ENCODE results near the gene CD8B. TPM values are rescaled to one million over a fixed set of nuclear protein-coding genes. Genes with fewer than 3 reads are reported as not detected.
A peak's percentile ranks its signal among the peaks of the same experiment; 100 is the strongest.

CD8B gene
- total and polyA plus RNA-seq, 2 of the 8 experiments (the other 6 are each of a cell fraction or from before 2014, with no cell fraction given), result 0.35 to 0.63 TPM

DNA sequence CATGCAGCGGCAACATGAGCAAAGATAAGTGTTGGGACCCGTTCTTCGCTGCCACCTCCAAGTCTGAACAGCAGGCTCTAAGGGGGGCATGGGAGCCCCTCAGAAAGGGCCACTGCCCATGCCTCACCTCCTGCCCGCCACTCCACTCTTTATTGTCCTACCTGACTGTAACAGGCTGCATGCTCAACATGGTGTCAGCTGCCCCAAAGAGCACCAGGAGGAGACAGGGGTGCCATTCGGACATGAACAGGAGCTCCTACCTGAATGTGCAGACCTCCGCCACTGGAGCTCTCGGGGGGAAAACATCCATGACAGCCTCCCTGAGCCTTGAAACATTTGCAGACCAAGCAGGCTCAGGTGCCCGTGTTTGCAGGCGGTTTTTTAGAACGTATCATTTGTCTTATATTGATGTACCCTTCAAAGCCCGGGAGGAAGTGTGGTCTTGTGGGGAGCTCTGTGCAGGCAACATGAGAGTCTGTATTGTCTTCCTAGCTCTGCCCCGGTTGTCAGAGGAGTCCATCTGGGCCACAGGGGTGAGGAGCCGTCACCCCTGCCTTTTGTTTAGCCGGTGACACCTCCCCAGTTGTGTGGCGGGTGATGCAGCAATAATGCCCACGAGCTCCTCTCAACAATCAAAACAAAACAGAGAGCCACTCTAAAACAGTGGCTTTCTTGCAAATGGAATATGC, 35.8 kb downstream of the CD8B start:
- no peak overlapping the region for H3K23ac ChIP-seq (ENCODE audit: insufficient read length)
- H2BK20ac ChIP-seq (ENCODE audit: low read length), result no peak overlapping the region
- H3K4me3 ChIP-seq (ENCODE audit: extremely low read depth in 1 of 4, insufficient read depth in 2 of 4, low read depth in 3 of 4, low read length in 4 of 4), result no peak overlapping the region
- H4K5ac ChIP-seq (ENCODE audit: insufficient read length, low read depth, low read length), result no peak overlapping the region
- no peak overlapping the region for H2AK5ac ChIP-seq (ENCODE audit: low read depth, low read length)
- H2AFZ ChIP-seq (ENCODE audit: low read length), result no peak overlapping the region
- no peak overlapping the region for H3K4ac ChIP-seq (replicated peaks; ENCODE audit: insufficient read length, low read depth, low read length)
- no peaks in the 10 kb centered on the region for H3K9me3 ChIP-seq (ENCODE audit: insufficient read depth in 2 of 2, low read depth in 1 of 2, low read length in 1 of 2)
- H3K27me3 ChIP-seq (replicated peaks in 1 of 4; ENCODE audit: control insufficient read depth in 3 of 4, extremely low read depth in 1 of 4, insufficient read depth in 3 of 4, low read length in 3 of 4), result no peaks in the 10 kb centered on the region
- H3K79me1 ChIP-seq (ENCODE audit: low read depth, low read length), result no peaks in the 10 kb centered on the region
- H4K20me1 ChIP-seq (replicated peaks in 1 of 2; ENCODE audit: control insufficient read depth in 1 of 2, insufficient read depth in 2 of 2, low read length in 2 of 2), result no peaks in the 10 kb centered on the region
- peaks cover 0 to 3% (median 0%) of the 10 kb centered on the region in 4 experiments; a peak in 1 of 7 replicates for H3K4me1 ChIP-seq (replicated peaks in 1 of 4; ENCODE audit: control insufficient read depth in 3 of 4, insufficient read depth in 4 of 4, low read length in 3 of 4)
- H3K9ac ChIP-seq (replicated peaks in 1 of 4; ENCODE audit: extremely low read depth in 1 of 4, low read depth in 3 of 4, low read length in 3 of 4), result no peak overlapping the region
- no peak overlapping the region for H3K14ac ChIP-seq (ENCODE audit: insufficient read length)
- no peak overlapping the region for H3K27ac ChIP-seq (ENCODE audit: low read depth, low read length)
- POLR2A ChIA-PET (ENCODE audit: partially characterized antibody), result no interaction called here
- DNase-seq (ENCODE audit: low read depth in 1 of 2, low spot score in 2 of 2), result no peak
- no peak overlapping the region for H2BK15ac ChIP-seq (ENCODE audit: low read length)
- no peak overlapping the region for H2BK12ac ChIP-seq (ENCODE audit: low read depth, low read length)
- H3K36me3 ChIP-seq (ENCODE audit: control insufficient read depth in 2 of 4, insufficient read depth in 4 of 4, low read length in 3 of 4), result no peaks in the 10 kb centered on the region
- no peak overlapping the region for H3K56ac ChIP-seq (replicated peaks; ENCODE audit: insufficient read length, low read depth, low read length)
- H4K8ac ChIP-seq (ENCODE audit: extremely low read depth, insufficient read depth, low read length), result no peak overlapping the region
- CTCF ChIA-PET (ENCODE audit: partially characterized antibody), result interaction anchor here (1.3 to 1.6 kb wide), 2 partner anchors 17 to 18 kb away, joined by 3 to 7 read pairs; no protein-coding TSS in a partner anchor
- H4K91ac ChIP-seq (replicated peaks; ENCODE audit: insufficient read length, low read length), result no peak overlapping the region
- 94% methylated on average over 13 of the region's 16 CpGs; no CpG with 5 or more reads in 1 of the 2 experiments for WGBS, 2 experiments (ENCODE audit: extremely low coverage in 1 of 2, insufficient coverage in 1 of 2, insufficient read length in 1 of 2, insufficient replicate concordance in 2 of 2, low coverage in 1 of 2, low lambda C conversion rate in 2 of 2, missing lambda C conversion rate in 1 of 2)
- H2BK120ac ChIP-seq (replicated peaks; ENCODE audit: low read depth, low read length), result no peak overlapping the region
- H3K18ac ChIP-seq (ENCODE audit: extremely low read depth, low read length), result peak overlapping the region; percentile 2; the same call in 1 of the 2 replicates
- no peaks in the 10 kb centered on the region; the same call in 1 of the 2 replicates for H3K23me2 ChIP-seq (ENCODE audit: low read depth, low read length)
- no peak for FAIRE-seq
- no peak overlapping the region for H2BK5ac ChIP-seq (ENCODE audit: low read depth, low read length)
- H3K79me2 ChIP-seq (ENCODE audit: control insufficient read depth in 1 of 2, insufficient read depth in 2 of 2, low read length in 2 of 2), result no peaks in the 10 kb centered on the region; a peak in 1 of 4 replicates
- no peak overlapping the region for H3K4me2 ChIP-seq (ENCODE audit: insufficient read depth in 1 of 2, low read depth in 2 of 2, low read length in 2 of 2)
- TF ChIP-seq TAF1 (IDR thresholded peaks at IDR 0.05; ENCODE audit: low read depth, low read length) (no peak), BCL11A (IDR thresholded peaks at IDR 0.05; ENCODE audit: low read depth in 2 of 2, low read length in 2 of 2) (no peak), CREB1 (IDR thresholded peaks at IDR 0.05) (no peak), SIRT6 (IDR thresholded peaks at IDR 0.05; ENCODE audit: low read length) (no peak), TCF12 (IDR thresholded peaks at IDR 0.05; ENCODE audit: low read depth, low read length) (no peak), CBX5 (IDR thresholded peaks at IDR 0.05; ENCODE audit: low read depth, low read length) (no peak), USF2 (IDR thresholded peaks at IDR 0.05; ENCODE audit: low read length) (no peak), PHF8 (conservative IDR thresholded peaks at IDR 0.05; ENCODE audit: low read depth, low read length) (no peak), POLR2AphosphoS5 (IDR thresholded peaks at IDR 0.05; ENCODE audit: low read depth, low read length) (no peak), RXRA (IDR thresholded peaks at IDR 0.05; ENCODE audit: insufficient read depth, low read depth, low read length) (no peak)
- TF ChIP-seq, protein P1, sequence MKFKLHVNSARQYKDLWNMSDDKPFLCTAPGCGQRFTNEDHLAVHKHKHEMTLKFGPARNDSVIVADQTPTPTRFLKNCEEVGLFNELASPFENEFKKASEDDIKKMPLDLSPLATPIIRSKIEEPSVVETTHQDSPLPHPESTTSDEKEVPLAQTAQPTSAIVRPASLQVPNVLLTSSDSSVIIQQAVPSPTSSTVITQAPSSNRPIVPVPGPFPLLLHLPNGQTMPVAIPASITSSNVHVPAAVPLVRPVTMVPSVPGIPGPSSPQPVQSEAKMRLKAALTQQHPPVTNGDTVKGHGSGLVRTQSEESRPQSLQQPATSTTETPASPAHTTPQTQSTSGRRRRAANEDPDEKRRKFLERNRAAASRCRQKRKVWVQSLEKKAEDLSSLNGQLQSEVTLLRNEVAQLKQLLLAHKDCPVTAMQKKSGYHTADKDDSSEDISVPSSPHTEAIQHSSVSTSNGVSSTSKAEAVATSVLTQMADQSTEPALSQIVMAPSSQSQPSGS (IDR thresholded peaks at IDR 0.05; ENCODE audit: low read length), result no peak

Measured in H1 (cell line).